Skeletal muscle cell (primary cell): Measurements from ENCODE around the gene PRR19.

Source experiments
- DNase-seq: peaks from one replicate; pipeline ENCODE4 v3.0.0-alpha.2; 2010; ENCODE audit warnings: low read depth
- H3K4me3 ChIP-seq: 2 replicates; pipeline ENCODE4 v1.5.1; 2011; ENCODE audit warnings: low read depth, mild to moderate bottlenecking, control low read depth, low read length, moderate library complexity

PRR19 gene

GRCh38 chr19:42292042-42292960 is 9.6 kb upstream of the PRR19 start:
- no peak overlapping the region for H3K4me3 ChIP-seq
- no peak for DNase-seq

- no peak overlapping the region for H3K4me3 ChIP-seq
- no peak for DNase-seq
Measured at GRCh38 chr19:42292963-42293362, 9.0 kb upstream of the PRR19 start.

- no peak overlapping the region for H3K4me3 ChIP-seq
- no peak for DNase-seq
Measured at GRCh38 chr19:42293540-42293939, 8.4 kb upstream of the PRR19 start.

GRCh38 chr19:42293948-42294347 is 8.0 kb upstream of the PRR19 start:
- no peak overlapping the region for H3K4me3 ChIP-seq

GRCh38 chr19:42294471-42295137 is 7.3 kb upstream of the PRR19 start:
- no peak for DNase-seq
- no peak overlapping the region for H3K4me3 ChIP-seq

More at GRCh38 chr19:42293948-42294347, 8.0 kb upstream of the PRR19 start:
- no peak for DNase-seq

GRCh38 chr19:42295342-42295741 is 6.6 kb upstream of the PRR19 start:
- no peak overlapping the region for H3K4me3 ChIP-seq
- DNase-seq = no peak

GRCh38 chr19:42295831-42296525 is 6.0 kb upstream of the PRR19 start:
- no peak for DNase-seq
- H3K4me3 ChIP-seq = no peak overlapping the region

- DNase-seq = no peak
- no peak overlapping the region for H3K4me3 ChIP-seq
Measured at GRCh38 chr19:42297039-42297438, 4.9 kb upstream of the PRR19 start.

GRCh38 chr19:42303101-42303464 is 1.2 kb downstream of the PRR19 start:
- peak overlapping the region; percentile 80 for H3K4me3 ChIP-seq
- DNase-seq = no peak

GRCh38 chr19:42303876-42304275 is 1.9 kb downstream of the PRR19 start:
- H3K4me3 ChIP-seq = no peak overlapping the region
- no peak for DNase-seq

GRCh38 chr19:42306646-42307045 is 4.7 kb downstream of the PRR19 start:
- no peak overlapping the region for H3K4me3 ChIP-seq
- DNase-seq = no peak

GRCh38 chr19:42309686-42310085 is 7.8 kb downstream of the PRR19 start:
- H3K4me3 ChIP-seq = no peak overlapping the region
- no peak for DNase-seq

- DNase-seq = no peak
- no peak overlapping the region for H3K4me3 ChIP-seq
Measured at GRCh38 chr19:42311657-42312056, 9.7 kb downstream of the PRR19 start.

- DNase-seq = no peak
- H3K4me3 ChIP-seq = no peak overlapping the region
Measured at GRCh38 chr19:42312370-42312769, 10.4 kb downstream of the PRR19 start.

- H3K4me3 ChIP-seq = peak within 1 kb of the TSS; percentile 57
Measured at GRCh38 chr19:42313096-42313839, 11.3 kb downstream of the PRR19 start, which contains the start of gene TMEM145. TSS of gene TMEM145 (plus strand) at chr19:42313309. CDS start at chr19:42313377, 68 bp downstream.

GRCh38 chr19:42313840-42314755 is 12.2 kb downstream of the PRR19 start:
- DNase-seq = no peak
- H3K4me3 ChIP-seq = no peak overlapping the region

More at GRCh38 chr19:42313096-42313839, 11.3 kb downstream of the PRR19 start, which contains the start of gene TMEM145:
- no peak for DNase-seq

- DNase-seq = no peak
- H3K4me3 ChIP-seq = no peak overlapping the region
Measured at GRCh38 chr19:42315024-42315423, 13.1 kb downstream of the PRR19 start.
